DOHH2 (cell line): ENCODE results near the gene SNAPC2.

ENCODE experiments used
- EZH2phosphoT487 ChIP-seq: fragments of 200-600 bp; sonication (generic); IDR thresholded peaks from 2 replicates; pipeline ENCODE4 v1.6.1; 2017; ENCODE audit warnings: borderline replicate concordance, mild to moderate bottlenecking, antibody characterized with exemption, low read length, moderate library complexity, mixed read lengths
- TF ChIP-seq, protein P1 (sequence below): fragments of 200-600 bp; sonication (generic); IDR thresholded peaks from one replicate; pipeline ENCODE4 v1.5.1; 2014; ENCODE audit warnings: antibody characterized with exemption, mild to moderate bottlenecking, low read depth, low read length; ENCODE audit not compliant: poor library complexity, severe bottlenecking

- TF ChIP-seq, protein P1, sequence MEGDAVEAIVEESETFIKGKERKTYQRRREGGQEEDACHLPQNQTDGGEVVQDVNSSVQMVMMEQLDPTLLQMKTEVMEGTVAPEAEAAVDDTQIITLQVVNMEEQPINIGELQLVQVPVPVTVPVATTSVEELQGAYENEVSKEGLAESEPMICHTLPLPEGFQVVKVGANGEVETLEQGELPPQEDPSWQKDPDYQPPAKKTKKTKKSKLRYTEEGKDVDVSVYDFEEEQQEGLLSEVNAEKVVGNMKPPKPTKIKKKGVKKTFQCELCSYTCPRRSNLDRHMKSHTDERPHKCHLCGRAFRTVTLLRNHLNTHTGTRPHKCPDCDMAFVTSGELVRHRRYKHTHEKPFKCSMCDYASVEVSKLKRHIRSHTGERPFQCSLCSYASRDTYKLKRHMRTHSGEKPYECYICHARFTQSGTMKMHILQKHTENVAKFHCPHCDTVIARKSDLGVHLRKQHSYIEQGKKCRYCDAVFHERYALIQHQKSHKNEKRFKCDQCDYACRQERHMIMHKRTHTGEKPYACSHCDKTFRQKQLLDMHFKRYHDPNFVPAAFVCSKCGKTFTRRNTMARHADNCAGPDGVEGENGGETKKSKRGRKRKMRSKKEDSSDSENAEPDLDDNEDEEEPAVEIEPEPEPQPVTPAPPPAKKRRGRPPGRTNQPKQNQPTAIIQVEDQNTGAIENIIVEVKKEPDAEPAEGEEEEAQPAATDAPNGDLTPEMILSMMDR, result no peak
- TF ChIP-seq EZH2phosphoT487, result no peak
Measured at GRCh38 chr19:7885818-7886217, 34.3 kb upstream of the SNAPC2 start.
